Prostate gland (tissue), 2 donors: ENCODE measurements around the gene SOWAHB. TPM values are rescaled to one million over a fixed set of nuclear protein-coding genes. Genes with fewer than 3 reads are reported as not detected.
"Not testable (repeated sequence)": the region's sequence is repeated elsewhere in the genome, so short reads cannot be mapped to it uniquely, and the experiment has no call there.

ENCODE experiments used
- DNase-seq: peaks from one replicate; pipeline ENCODE4 v3.0.0-alpha.2; 2019; ENCODE audit warnings: low spot score
- H3K27ac ChIP-seq, 2 donors: fragments of 200-600 bp; sonication (generic); 2 replicates each; pipeline ENCODE4 v1.5.1; 2017 to 2019
- H3K27me3 ChIP-seq: fragments of 200-600 bp; sonication (generic); replicated peaks from 2 replicates; pipeline ENCODE4 v1.5.1; 2019; ENCODE audit not compliant: insufficient read depth
- H3K36me3 ChIP-seq, 2 donors: fragments of 200-600 bp; sonication (generic); 1 replicate in 1 of 2; 2 replicates in 1 of 2; pipeline versions ENCODE4 v1.5.1 to v1.8.1; 2017 to 2019
- H3K4me1 ChIP-seq: fragments of 200-600 bp; sonication (generic); replicated peaks from 2 replicates; pipeline ENCODE4 v1.5.1; 2019
- H3K4me3 ChIP-seq, 2 donors: fragments of 200-600 bp; sonication (generic); 2 replicates each; pipeline ENCODE4 v1.5.1; 2017 to 2019
- H3K9me3 ChIP-seq: fragments of 200-600 bp; sonication (generic); 2 replicates; pipeline ENCODE4 v1.5.1; 2017
- POLR2A ChIP-seq: fragments of 450-650 bp; IDR thresholded peaks from one replicate; pipeline ENCODE4 v1.6.1; 2016; ENCODE audit warnings: antibody characterized with exemption, mild to moderate bottlenecking
- POLR2AphosphoS5 ChIP-seq: sonication (generic); formaldehyde crosslinking; IDR thresholded peaks from one replicate; pipeline ENCODE4 v1.6.1; 2017; ENCODE audit warnings: antibody characterized with exemption
- WGBS: methylation state at CpG from one replicate; pipeline ENCODE4 v1.1.5; 2018; 5-methylcytosine and 5-hydroxymethylcytosine counted together
- intact Hi-C: fragments of 100-400 bp; cut with DNase I; formaldehyde crosslinking; loops from one replicate; pipeline ENCODE4 v1.14.2; 2022
- total RNA-seq, 2 donors: library from RNA; depleted of rRNA; stranded (reverse); fragments of >200 nt; gene quantifications; one replicate each; pipeline ENCODE4 v1.1.0, GENCODE V29; 2016
- TF ChIP-seq, protein P1 (sequence below), 4 experiments: fragments of 200-600 bp in 2 of 4; fragments of 450-650 bp in 2 of 4; sonication (generic) in 2 of 4; IDR thresholded peaks; 1 replicate in 3 of 4; 2 replicates in 1 of 4; pipeline ENCODE4 v1.5.1; 2016 to 2019; ENCODE audit warnings: antibody characterized with exemption in 4 of 4, mild to moderate bottlenecking in 2 of 4, moderate library complexity in 2 of 4

The SOWAHB gene
- total RNA-seq, 2 donors from 2014 or later: 1.8 to 3.9 TPM

DNA sequence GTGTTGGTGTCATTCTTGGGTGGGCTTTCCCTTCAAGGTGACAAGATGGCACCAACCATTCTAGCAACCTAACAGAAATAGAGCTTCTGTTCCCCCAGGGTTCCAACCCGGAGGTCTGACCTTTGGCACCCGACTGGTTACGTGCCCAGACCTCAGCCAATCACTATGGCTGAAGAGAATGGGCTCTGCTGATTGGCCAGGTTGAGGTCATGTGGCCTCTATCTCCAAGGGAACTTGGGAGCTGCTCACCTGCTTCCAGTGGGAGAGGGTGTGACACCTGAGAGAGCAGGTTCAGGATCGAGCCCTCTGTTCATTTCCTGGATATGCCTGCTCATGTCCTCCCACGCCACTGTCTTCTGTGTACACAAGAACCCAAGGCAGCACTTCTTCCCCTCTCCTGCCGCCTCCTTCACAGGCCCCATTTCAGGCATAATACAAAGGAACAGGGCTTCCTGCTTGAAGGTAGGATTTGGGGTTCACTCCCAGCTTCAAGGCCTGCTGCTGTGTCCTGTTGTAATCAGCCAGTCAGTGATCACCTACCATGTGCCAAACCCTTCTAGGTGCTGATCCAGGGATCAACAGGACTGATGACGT, 11.0 kb downstream of the SOWAHB start:
- H3K4me3 ChIP-seq: no peak overlapping the region
- H3K4me1 ChIP-seq: no peaks in the 10 kb centered on the region
- WGBS: 96% methylated on average over 7 of the region's 7 CpGs
- no peaks in the 10 kb centered on the region for H3K27me3 ChIP-seq
- H3K36me3 ChIP-seq: no peaks in the 10 kb centered on the region
- DNase-seq: no peak
- TF ChIP-seq POLR2AphosphoS5: no peak
- H3K27ac ChIP-seq: no peak overlapping the region
- H3K9me3 ChIP-seq: no peaks in the 10 kb centered on the region
- intact Hi-C loops: no loop called here

DNA sequence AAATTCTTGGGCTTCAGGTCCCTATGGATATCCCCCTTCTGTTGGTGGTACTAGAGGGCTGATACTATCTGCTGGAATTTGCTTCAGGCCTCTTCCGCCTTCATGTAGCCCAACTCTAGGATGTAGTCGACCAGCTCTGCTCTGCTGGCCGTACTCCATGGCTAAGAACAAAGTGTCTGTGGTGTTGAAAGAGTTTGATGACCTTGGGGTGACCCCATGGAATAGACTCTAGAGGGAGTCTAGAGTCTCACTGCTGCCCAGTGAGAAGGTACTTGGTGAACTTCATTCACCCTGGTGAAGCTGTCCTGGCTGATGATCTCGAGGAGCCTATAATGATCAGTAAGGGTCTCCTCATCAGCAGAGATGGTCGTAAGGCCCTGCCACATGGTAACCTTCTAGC, 11.7 kb downstream of the SOWAHB start:
- Histone ChIP-seq H3K36me3 (no peaks in the 10 kb centered on the region), H3K4me3 (no peak overlapping the region), H3K4me1 (no peaks in the 10 kb centered on the region), H3K27ac (no peak overlapping the region), H3K27me3 (no peaks in the 10 kb centered on the region), H3K9me3 (no peaks in the 10 kb centered on the region)
- no peak for DNase-seq
- intact Hi-C loops: no loop called here
- WGBS: 92% methylated on average over 5 of the region's 5 CpGs
- TF ChIP-seq POLR2A: no peak
- no peak for TF ChIP-seq POLR2AphosphoS5
- TF ChIP-seq, protein P1, sequence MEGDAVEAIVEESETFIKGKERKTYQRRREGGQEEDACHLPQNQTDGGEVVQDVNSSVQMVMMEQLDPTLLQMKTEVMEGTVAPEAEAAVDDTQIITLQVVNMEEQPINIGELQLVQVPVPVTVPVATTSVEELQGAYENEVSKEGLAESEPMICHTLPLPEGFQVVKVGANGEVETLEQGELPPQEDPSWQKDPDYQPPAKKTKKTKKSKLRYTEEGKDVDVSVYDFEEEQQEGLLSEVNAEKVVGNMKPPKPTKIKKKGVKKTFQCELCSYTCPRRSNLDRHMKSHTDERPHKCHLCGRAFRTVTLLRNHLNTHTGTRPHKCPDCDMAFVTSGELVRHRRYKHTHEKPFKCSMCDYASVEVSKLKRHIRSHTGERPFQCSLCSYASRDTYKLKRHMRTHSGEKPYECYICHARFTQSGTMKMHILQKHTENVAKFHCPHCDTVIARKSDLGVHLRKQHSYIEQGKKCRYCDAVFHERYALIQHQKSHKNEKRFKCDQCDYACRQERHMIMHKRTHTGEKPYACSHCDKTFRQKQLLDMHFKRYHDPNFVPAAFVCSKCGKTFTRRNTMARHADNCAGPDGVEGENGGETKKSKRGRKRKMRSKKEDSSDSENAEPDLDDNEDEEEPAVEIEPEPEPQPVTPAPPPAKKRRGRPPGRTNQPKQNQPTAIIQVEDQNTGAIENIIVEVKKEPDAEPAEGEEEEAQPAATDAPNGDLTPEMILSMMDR (IDR thresholded peaks at IDR 0.05): no peak

DNA sequence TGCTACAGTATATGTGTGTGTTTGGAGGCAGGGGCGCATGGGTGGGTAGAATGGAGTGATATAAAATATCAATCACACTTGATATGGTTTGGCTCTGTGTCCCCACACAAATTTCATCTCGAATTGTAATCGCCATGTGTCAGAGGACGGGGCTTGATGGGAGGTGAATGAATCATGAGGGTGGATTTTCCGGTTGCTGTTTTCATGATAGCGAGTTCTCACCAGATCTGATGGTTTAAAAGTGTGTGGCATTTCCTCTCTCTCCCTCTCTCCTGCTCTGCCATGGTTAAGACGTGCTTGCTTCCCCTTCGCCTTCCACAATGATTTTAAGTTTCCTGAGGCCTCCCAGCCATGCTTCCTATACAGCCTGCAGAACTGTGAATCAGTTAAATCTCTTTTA, 14.8 kb downstream of the SOWAHB start:
- DNase-seq: no peak
- WGBS: 64% methylated on average over 8 of the region's 8 CpGs
- Histone ChIP-seq H3K9me3 (no peaks in the 10 kb centered on the region), H3K36me3 (no peaks in the 10 kb centered on the region), H3K27ac (no peak overlapping the region), H3K4me3 (no peak overlapping the region), H3K4me1 (no peaks in the 10 kb centered on the region), H3K27me3 (no peaks in the 10 kb centered on the region)
- no peak for TF ChIP-seq POLR2A
- TF ChIP-seq, protein P1 (IDR thresholded peaks at IDR 0.05): no peak
- no peak for TF ChIP-seq POLR2AphosphoS5
- intact Hi-C loops: no loop called here

DNA sequence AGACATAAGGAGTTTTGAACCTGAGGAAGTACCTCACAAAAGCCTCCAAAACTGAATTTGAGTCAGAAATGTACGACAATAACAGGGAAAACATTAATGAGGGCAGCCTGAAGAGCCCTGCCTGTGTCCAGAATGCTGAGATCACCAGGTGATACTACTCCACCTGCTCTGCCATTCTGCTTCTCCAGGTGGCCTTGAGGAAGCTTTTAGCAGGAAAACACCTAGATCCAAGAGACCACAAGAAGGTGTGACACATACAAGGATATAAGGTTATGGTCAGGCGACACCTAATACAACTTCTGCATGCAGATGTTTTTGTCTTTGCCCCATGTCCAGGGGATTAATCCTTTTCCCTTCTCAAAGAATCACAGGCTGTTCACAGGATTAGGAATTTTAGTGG, 15.3 kb downstream of the SOWAHB start:
- Histone ChIP-seq H3K27ac (no peak overlapping the region), H3K27me3 (no peaks in the 10 kb centered on the region), H3K36me3 (no peaks in the 10 kb centered on the region), H3K9me3 (no peaks in the 10 kb centered on the region), H3K4me3 (no peak overlapping the region), H3K4me1 (no peaks in the 10 kb centered on the region)
- no peak for DNase-seq
- 87% methylated on average over 2 of the region's 2 CpGs for WGBS
- intact Hi-C loops: no loop called here
- TF ChIP-seq, protein P1 (IDR thresholded peaks at IDR 0.05): no peak
- TF ChIP-seq POLR2AphosphoS5: no peak
- no peak for TF ChIP-seq POLR2A

DNA sequence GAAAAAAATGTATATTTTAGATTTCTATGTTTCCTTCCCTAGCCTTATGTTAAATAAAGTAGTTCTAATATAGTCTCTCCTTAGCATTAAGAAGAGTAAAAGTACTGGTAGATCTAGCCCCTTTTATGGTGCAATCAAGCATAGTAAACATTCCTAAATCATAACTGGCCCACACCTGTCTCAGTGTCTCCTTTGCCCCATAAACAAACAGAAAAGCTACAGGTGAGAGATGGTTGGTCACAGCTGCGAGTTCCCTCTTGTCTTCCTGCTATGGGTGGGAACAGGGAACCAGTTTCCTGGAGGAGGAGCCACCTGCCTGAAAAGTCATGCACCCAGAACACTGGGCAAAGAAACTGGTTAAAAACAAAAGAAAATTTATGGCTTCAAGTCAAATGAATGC, 16.6 kb downstream of the SOWAHB start:
- DNase-seq: peak; percentile 61
- WGBS: 16% methylated on average over 1 of the region's 1 CpG

DNA sequence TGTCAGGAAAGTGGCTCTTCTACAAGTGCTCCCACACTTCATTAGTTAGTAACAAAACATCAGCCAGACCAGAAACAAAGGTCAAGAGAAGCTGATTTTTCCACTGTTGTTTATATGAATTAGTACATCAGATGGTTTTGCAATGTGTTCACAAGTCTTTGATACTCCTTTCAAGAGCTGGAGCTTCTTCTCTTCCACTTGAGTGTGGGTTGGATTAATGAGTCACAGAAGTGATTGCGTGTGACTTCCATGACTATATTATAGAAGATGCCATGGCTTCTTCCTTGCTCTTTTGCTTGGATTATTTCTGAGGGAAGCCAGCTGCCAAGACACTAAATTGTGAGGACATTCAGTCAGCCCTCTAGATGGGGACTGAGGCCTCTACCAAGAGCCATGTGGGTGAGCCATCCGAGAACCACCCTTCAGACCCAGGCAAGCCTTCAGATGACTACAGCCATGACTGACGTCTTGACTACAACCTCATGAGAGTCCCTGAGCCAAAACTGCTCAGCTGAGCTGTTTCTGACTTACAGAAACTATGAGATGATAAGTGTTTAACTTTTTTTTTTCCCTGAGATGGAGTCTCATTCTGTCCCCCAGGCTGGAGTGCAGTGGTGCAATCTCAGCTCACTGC, 18.1 kb downstream of the SOWAHB start:
- 84% methylated on average over 3 of the region's 3 CpGs for WGBS
- intact Hi-C loops: no loop called here

More for the DNA sequence above, 16.6 kb downstream of the SOWAHB start:
- H3K4me1 ChIP-seq: no peaks in the 10 kb centered on the region
- no peaks in the 10 kb centered on the region for H3K27me3 ChIP-seq
- no peaks in the 10 kb centered on the region for H3K36me3 ChIP-seq
- TF ChIP-seq POLR2A (no peak), POLR2AphosphoS5 (peak; percentile 83)
- H3K4me3 ChIP-seq: no peak overlapping the region
- no peak overlapping the region for H3K27ac ChIP-seq
- intact Hi-C loops: no loop called here
- H3K9me3 ChIP-seq: no peaks in the 10 kb centered on the region

DNA sequence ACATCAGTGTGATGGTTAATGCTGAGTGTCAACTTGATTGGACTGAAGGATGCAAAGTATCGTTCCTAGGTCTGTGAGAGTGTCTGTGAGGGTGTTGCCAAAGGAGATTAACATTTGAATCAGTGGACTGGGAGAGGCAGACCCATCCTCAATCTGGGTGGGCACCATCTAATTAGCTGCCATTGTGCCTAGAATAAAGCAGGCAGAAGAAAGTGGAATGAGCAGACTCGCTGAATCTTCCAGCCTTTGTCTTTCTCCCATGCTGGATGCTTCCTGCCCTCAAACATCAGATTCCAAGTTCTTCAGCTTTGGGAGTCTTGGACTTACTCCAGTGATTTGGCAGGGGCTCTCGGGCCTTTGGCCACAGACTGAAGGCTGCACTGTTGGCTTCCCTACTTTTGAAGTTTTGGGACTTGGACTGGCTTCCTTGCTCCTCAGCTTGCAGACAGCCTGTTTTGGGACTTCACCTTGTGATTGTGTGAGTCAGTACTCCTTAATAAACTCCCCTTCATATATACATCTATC, 19.2 kb downstream of the SOWAHB start:
- H3K4me1 ChIP-seq, H3K9me3 ChIP-seq, H3K27ac ChIP-seq, intact Hi-C loops, H3K27me3 ChIP-seq, DNase-seq, H3K36me3 ChIP-seq, H3K4me3 ChIP-seq: not testable (repeated sequence)
- WGBS: 56% methylated on average over 3 of the region's 3 CpGs

More for the DNA sequence above, 18.1 kb downstream of the SOWAHB start:
- H3K4me3 ChIP-seq: no peak overlapping the region
- no peaks in the 10 kb centered on the region for H3K9me3 ChIP-seq
- H3K36me3 ChIP-seq: no peaks in the 10 kb centered on the region
- no peak for DNase-seq
- TF ChIP-seq POLR2A: no peak
- TF ChIP-seq, protein P1 (IDR thresholded peaks at IDR 0.05): no peak
- TF ChIP-seq POLR2AphosphoS5: no peak
- no peak overlapping the region for H3K27ac ChIP-seq
- H3K4me1 ChIP-seq: no peaks in the 10 kb centered on the region
- H3K27me3 ChIP-seq: no peaks in the 10 kb centered on the region
